Measurements from ENCODE around the gene ZNF205.

Gene ZNF205

GRCh38 chr16:3152277-3152990 lies 40.0 kb downstream of the ZNF205 start (continued):
- TF ChIP-seq ZNF214 (tag by site-specific recombination; IDR thresholded peaks at IDR 0.05; ENCODE audit: borderline replicate concordance) (no peak), ZNF26 (tag by site-specific recombination; IDR thresholded peaks at IDR 0.05) (no peak), ZNF423 (tag by site-specific recombination; IDR thresholded peaks at IDR 0.05) (no peak), ZNF37A (tag by site-specific recombination; IDR thresholded peaks at IDR 0.05) (no peak), ZNF529 (tag by site-specific recombination; IDR thresholded peaks at IDR 0.05; ENCODE audit: insufficient replicate concordance) (no peak), ZXDB (tag by site-specific recombination; IDR thresholded peaks at IDR 0.05) (peak; percentile 77), ZNF488 (tag by site-specific recombination; IDR thresholded peaks at IDR 0.05) (no peak), ZNF843 (tag by site-specific recombination; IDR thresholded peaks at IDR 0.05) (peak; percentile 47), WT1 (tag by site-specific recombination; IDR thresholded peaks at IDR 0.05) (peak; percentile 55; the same call in 1 of the 2 replicates), ZBTB44 (tag by site-specific recombination; IDR thresholded peaks at IDR 0.05) (peak; percentile 66), ZNF280C (tag by site-specific recombination; IDR thresholded peaks at IDR 0.05) (no peak), ZNF548 (tag by site-specific recombination; IDR thresholded peaks at IDR 0.05) (no peak), ZNF645 (tag by site-specific recombination; IDR thresholded peaks at IDR 0.05) (no peak), ZNF560 (tag by site-specific recombination; IDR thresholded peaks at IDR 0.05; ENCODE audit: borderline replicate concordance) (no peak), GLIS1 (tag by site-specific recombination; IDR thresholded peaks at IDR 0.05) (peak; percentile 47), YY2 (tag by site-specific recombination; IDR thresholded peaks at IDR 0.05) (peak; percentile 52; the same call in 1 of the 2 replicates), PRDM2 (tag by site-specific recombination; IDR thresholded peaks at IDR 0.05; ENCODE audit: borderline replicate concordance) (no peak), ZNF18 (tag by site-specific recombination; IDR thresholded peaks at IDR 0.05) (0 out of 2 replicates have a peak, but pooled peaks have one; percentile 9), MEIS1 (CRISPR knock-in tag; IDR thresholded peaks at IDR 0.05; ENCODE audit: borderline replicate concordance) (no peak), ZNF391 (tag by site-specific recombination; IDR thresholded peaks at IDR 0.05; ENCODE audit: borderline replicate concordance, low read depth) (peak; percentile 97), ZNF394 (tag by site-specific recombination; IDR thresholded peaks at IDR 0.05; ENCODE audit: borderline replicate concordance) (peak; percentile 82), TRIM28 (IDR thresholded peaks at IDR 0.05; ENCODE audit: borderline replicate concordance, low read length) (no peak), ZNF555 (tag by site-specific recombination; conservative IDR thresholded peaks at IDR 0.05) (no peak), KLF8 (tag by site-specific recombination; IDR thresholded peaks at IDR 0.05) (peak; percentile 83)
